Testis (tissue), 3 donors: Measurements from ENCODE around the gene CPM. TPM values are rescaled to one million over a fixed set of nuclear protein-coding genes. Genes with fewer than 3 reads are reported as not detected.
A peak's percentile ranks its signal among the peaks of the same experiment; 100 is the strongest.

Source experiments
- DNase-seq: peaks from one replicate; pipeline ENCODE4 v3.0.0-alpha.2; 2019
- H3K27ac ChIP-seq, 2 donors: fragments of 200-600 bp; sonication (generic); one replicate each; pipeline ENCODE4 v1.5.1; 2019
- H3K27me3 ChIP-seq: fragments of 200-600 bp; sonication (generic); one replicate; pipeline ENCODE4 v1.5.1; 2019
- H3K36me3 ChIP-seq: fragments of 200-600 bp; sonication (generic); one replicate; pipeline ENCODE4 v1.5.1; 2017; ENCODE audit warnings: low read depth; ENCODE audit errors: missing control alignments
- H3K4me1 ChIP-seq: fragments of 200-600 bp; sonication (generic); one replicate; pipeline ENCODE4 v1.5.1; 2019
- H3K4me3 ChIP-seq, 2 donors: fragments of 200-600 bp; sonication (generic); one replicate each; pipeline ENCODE4 v1.5.1; 2017 to 2019
- H3K9me3 ChIP-seq: fragments of 200-600 bp; sonication (generic); one replicate; pipeline ENCODE4 v1.5.1; 2017
- CTCF ChIP-seq, 3 experiments: fragments of 450-650 bp in 2 of 3; fragments of 200-600 bp in 1 of 3; sonication (generic) in 1 of 3; IDR thresholded peaks; one replicate each; pipeline ENCODE4 v1.5.1; 2016 to 2019; ENCODE audit warnings: antibody characterized with exemption in 3 of 3, mild to moderate bottlenecking in 2 of 3, moderate library complexity in 1 of 3
- POLR2A ChIP-seq: fragments of 450-650 bp; IDR thresholded peaks from one replicate; pipeline ENCODE4 v1.6.1; 2017; ENCODE audit warnings: antibody characterized with exemption, mild to moderate bottlenecking, moderate library complexity
- WGBS, 2 donors: methylation state at CpG; one replicate each; pipeline ENCODE4 v1.1.5; 2018; 5-methylcytosine and 5-hydroxymethylcytosine counted together
- intact Hi-C: fragments of 100-400 bp; cut with DNase I; formaldehyde crosslinking; loops from one replicate; pipeline ENCODE4 v1.15.1; 2023; ENCODE audit warnings: low total_unique reads
- polyA plus RNA-seq: library from polyadenylated mRNA; stranded (reverse); fragments of 350-450 nt; fragmentation: Illumina TruSeq; extraction: RNeasy Lipid Tissue Mini Kit (QIAGEN cat#74804); gene quantifications from one replicate; pipeline ENCODE4 v1.2.3, GENCODE V29; 2014; ENCODE audit warnings: low read depth, low replicate concordance; ENCODE audit not compliant: insufficient read depth
- total RNA-seq, 2 donors: library from RNA; depleted of rRNA; stranded (reverse); fragments of >200 nt; gene quantifications; one replicate each; pipeline ENCODE4 v1.2.3, GENCODE V29; 2016

CPM gene
- total and polyA plus RNA-seq, 3 donors from 2014 or later: 9.3 to 38.0 (median 22.5) TPM

GRCh38 chr12:68837215-68837614 lies 95.8 kb downstream of the CPM start:
- DNase-seq: no peak
- no peaks in the 10 kb centered on the region for H3K4me1 ChIP-seq
- no peak overlapping the region for H3K4me3 ChIP-seq
- H3K27me3 ChIP-seq: no peaks in the 10 kb centered on the region
- TF ChIP-seq POLR2A: no peak
- TF ChIP-seq CTCF (IDR thresholded peaks at IDR 0.05): no peak
- H3K9me3 ChIP-seq: no peaks in the 10 kb centered on the region
- no peaks in the 10 kb centered on the region for H3K36me3 ChIP-seq
- 74 to 90% methylated on average over 1 of the region's 1 CpG for WGBS, 2 donors
- H3K27ac ChIP-seq: no peak overlapping the region
- intact Hi-C loops: no loop called here

GRCh38 chr12:68835333-68835908 lies 97.5 kb downstream of the CPM start:
- H3K27me3 ChIP-seq: no peaks in the 10 kb centered on the region
- H3K4me3 ChIP-seq: no peak overlapping the region
- no peaks in the 10 kb centered on the region for H3K36me3 ChIP-seq
- DNase-seq: no peak
- H3K9me3 ChIP-seq: no peaks in the 10 kb centered on the region
- H3K27ac ChIP-seq: peak overlapping the region in 1 of 2 donors; percentile 6
- no peaks in the 10 kb centered on the region for H3K4me1 ChIP-seq
- TF ChIP-seq CTCF (IDR thresholded peaks at IDR 0.05): no peak
- TF ChIP-seq POLR2A: no peak
- 63 to 65% methylated on average over 10 of the region's 10 CpGs for WGBS, 2 donors
- intact Hi-C loops: no loop called here

GRCh38 chr12:68833508-68833907 lies 99.5 kb downstream of the CPM start:
- no peaks in the 10 kb centered on the region for H3K27me3 ChIP-seq
- WGBS, 2 donors: 89 to 94% methylated on average over 4 of the region's 4 CpGs
- no peak for TF ChIP-seq POLR2A
- no peak for TF ChIP-seq CTCF (IDR thresholded peaks at IDR 0.05)
- H3K9me3 ChIP-seq: no peaks in the 10 kb centered on the region
- intact Hi-C loops: no loop called here
- H3K4me1 ChIP-seq: no peaks in the 10 kb centered on the region
- H3K36me3 ChIP-seq: no peaks in the 10 kb centered on the region
- no peak for DNase-seq
- H3K27ac ChIP-seq: no peak overlapping the region
- H3K4me3 ChIP-seq: no peak overlapping the region

GRCh38 chr12:68832504-68832867 lies 100.5 kb downstream of the CPM start:
- Histone ChIP-seq H3K9me3 (no peaks in the 10 kb centered on the region), H3K36me3 (no peaks in the 10 kb centered on the region), H3K4me1 (no peaks in the 10 kb centered on the region), H3K27ac (no peak overlapping the region), H3K4me3 (no peak overlapping the region), H3K27me3 (no peaks in the 10 kb centered on the region)
- DNase-seq: no peak
- intact Hi-C loops: no loop called here
- no peak for TF ChIP-seq CTCF (IDR thresholded peaks at IDR 0.05)
- TF ChIP-seq POLR2A: no peak
- whole genome bisulfite sequencing, 2 donors: 92 to 98% methylated on average over 4 of the region's 4 CpGs

- TF ChIP-seq POLR2A (no peak), CTCF (IDR thresholded peaks at IDR 0.05) (no peak)
- 88 to 91% methylated on average over 14 of the region's 14 CpGs for WGBS, 2 donors
- H3K27me3 ChIP-seq: no peaks in the 10 kb centered on the region
- H3K4me1 ChIP-seq: no peaks in the 10 kb centered on the region
- H3K27ac ChIP-seq: no peak overlapping the region
- no peak overlapping the region for H3K4me3 ChIP-seq
- no peaks in the 10 kb centered on the region for H3K36me3 ChIP-seq
- intact Hi-C loops: no loop called here
- DNase-seq: no peak
- no peaks in the 10 kb centered on the region for H3K9me3 ChIP-seq
Observed at GRCh38 chr12:68831751-68832503, 101.0 kb downstream of the CPM start.
